K562 treated with DMSO at 1 percent for 48 hours (cell line): ENCODE data around the gene S1PR3. TPM values are rescaled to one million over a fixed set of nuclear protein-coding genes. Genes with fewer than 3 reads are reported as not detected.

Experiments used
- total RNA-seq: library from RNA; unstranded; fragments of 300-600 nt; gene quantifications from 2 replicates; pipeline ENCODE4 v1.2.3, GENCODE V29; 2022; ENCODE audit warnings: low replicate concordance; ENCODE audit errors: extremely low read depth

Gene S1PR3
- total RNA-seq: not detected in 2 replicates

GRCh38 chr9:88991066-88992034, at the start of gene S1PR3:
S1PR3 (plus strand) TSS chr9:88991468; CDS start chr9:89001201, 9,733 bp downstream.

Other genes with a start within 250 kb of the S1PR3 start
- gene SHC3, start 187.3 kb downstream of the S1PR3 start, total RNA-seq: not detected in 2 replicates